HG03432 (cell line): ENCODE measurements around the gene CUX1.

Source experiments
- ATAC-seq: cut with Tn5 transposase; IDR thresholded peaks from one replicate; pipeline ENCODE4 v1.9.1; 2021; ENCODE audit warnings: mild to moderate bottlenecking, moderate library complexity; ENCODE audit not compliant: unreplicated experiment

Gene CUX1

DNA sequence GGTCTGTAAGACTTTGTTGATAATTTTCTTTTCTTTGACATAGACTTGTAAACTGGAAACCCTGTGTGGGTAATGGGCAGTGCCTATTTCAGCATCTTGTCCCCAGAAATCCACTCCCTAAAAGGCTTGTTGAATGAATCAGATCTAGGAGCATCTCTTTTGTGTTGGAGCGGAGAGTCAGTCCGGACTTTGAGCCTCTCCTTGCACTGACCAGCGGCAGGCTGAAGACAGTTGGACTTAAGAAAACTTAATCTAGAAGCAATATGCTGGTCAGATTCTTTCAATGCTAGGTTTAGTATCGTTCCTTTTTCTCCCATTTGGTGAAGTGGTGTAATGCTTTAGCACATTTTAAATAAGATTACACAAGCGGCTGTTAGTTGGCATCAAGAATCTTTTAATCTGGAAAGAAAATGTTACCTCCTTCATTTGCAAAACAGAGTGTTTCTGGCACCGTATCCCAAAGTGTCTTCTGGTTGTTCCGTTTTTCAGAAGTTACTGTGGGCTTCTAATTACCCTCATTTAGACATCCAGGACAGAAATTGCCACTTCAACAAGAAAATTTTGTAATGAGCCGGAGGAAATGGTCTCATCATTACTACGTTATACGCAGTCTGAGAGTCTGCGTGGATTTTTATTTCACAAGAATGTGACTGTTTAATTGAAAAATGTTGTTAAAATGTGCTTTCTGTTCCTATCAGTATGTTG lies 74.7 kb downstream of the CUX1 start:
- ATAC-seq, result no peak

DNA sequence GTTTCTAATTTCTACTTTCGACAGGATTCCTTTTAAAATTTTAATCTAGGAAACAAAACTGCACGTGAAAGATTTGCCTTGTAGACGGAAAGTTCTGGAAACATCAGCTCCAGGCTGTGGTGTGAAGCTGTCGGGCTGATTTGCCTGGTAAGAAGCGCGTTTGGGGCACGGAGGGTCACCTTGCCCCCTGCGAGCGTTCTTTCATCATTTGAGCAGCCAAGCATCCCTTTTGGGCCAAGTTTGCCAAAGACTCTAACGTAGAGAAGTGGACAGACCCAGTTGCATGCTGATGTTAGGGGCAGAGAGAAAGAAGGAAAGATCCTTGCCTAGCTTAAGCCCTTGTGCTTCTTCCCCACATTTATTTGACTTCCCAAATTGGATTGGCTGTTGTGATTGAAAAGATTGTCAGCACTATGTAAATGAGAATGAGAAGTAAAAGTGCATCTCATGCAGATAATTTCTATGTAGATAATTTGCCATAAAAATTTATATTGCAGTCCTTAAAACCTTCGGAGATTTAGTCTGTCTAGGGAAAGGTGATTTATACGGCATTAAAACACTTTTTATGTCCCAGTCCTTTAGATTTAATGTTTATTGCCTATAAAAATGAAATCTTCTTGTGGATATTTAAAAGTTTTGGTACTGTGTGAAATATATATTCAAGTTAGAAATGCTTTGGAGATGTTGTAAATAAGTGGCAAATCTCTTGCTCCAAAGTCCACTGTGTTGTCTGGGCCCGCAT lies 76.1 kb downstream of the CUX1 start:
- no peak for ATAC-seq

DNA sequence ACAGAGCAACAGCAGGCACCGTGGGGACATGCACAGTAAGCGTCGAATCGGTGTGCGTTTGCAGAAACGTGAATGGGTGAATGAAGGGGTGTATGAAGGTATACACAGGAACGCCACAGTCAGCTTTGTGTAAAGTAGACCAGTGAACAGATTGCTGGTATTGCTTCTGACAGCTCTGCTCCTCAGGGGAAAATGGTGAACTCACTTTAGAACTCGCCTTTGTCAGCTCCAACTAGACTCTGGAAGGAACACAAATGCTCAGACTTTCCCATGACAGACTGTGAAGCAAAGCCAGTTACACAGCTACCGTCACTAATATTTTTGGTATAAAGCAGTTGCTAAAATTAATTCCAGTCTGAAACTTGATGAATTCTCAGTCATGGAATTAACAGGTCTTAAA lies 78.9 kb downstream of the CUX1 start:
- no peak for ATAC-seq

DNA sequence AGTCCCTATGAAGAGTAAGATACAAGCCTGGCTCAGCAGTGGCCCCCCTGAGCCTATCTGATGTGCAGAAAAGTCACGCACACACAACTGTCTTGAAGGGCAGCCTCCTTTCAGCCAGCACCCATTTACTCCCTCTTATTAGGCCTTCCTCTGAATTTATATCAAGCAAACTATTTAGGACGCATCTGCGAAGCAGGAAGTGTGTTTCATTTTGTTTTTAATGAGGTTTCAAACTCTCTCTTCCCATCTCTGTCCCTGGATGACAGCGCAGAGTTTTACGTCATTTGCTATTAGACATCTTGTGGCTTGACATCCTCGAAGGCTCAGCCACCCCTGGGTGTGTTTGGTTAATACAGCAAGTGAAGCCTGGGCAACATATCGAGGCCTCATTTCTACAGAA lies 79.5 kb downstream of the CUX1 start:
- no peak for ATAC-seq

GRCh38 chr7:101898106-101898505 lies 80.7 kb downstream of the CUX1 start:
- ATAC-seq, result no peak

DNA sequence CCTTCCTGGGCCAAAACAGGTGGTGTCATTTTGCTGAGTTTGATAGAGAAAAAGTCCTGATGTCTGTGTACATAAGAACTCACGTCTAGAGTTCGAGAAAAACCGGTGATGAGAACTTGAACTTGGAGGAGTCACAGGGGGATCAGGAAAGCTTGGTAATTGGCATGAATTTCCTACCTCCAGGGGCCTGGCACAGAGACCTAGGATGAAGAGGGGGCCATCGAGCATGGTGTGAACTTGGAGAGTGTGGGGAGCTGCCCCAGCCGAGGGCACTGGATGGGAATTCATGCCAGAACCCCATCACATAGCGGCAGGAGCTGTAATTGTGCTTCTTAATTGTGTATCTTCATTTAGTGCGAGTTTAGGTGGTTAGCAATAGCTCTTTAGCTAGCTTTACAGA lies 82.2 kb downstream of the CUX1 start:
- ATAC-seq, result no peak

GRCh38 chr7:101900103-101900502 lies 82.7 kb downstream of the CUX1 start:
- no peak for ATAC-seq

DNA sequence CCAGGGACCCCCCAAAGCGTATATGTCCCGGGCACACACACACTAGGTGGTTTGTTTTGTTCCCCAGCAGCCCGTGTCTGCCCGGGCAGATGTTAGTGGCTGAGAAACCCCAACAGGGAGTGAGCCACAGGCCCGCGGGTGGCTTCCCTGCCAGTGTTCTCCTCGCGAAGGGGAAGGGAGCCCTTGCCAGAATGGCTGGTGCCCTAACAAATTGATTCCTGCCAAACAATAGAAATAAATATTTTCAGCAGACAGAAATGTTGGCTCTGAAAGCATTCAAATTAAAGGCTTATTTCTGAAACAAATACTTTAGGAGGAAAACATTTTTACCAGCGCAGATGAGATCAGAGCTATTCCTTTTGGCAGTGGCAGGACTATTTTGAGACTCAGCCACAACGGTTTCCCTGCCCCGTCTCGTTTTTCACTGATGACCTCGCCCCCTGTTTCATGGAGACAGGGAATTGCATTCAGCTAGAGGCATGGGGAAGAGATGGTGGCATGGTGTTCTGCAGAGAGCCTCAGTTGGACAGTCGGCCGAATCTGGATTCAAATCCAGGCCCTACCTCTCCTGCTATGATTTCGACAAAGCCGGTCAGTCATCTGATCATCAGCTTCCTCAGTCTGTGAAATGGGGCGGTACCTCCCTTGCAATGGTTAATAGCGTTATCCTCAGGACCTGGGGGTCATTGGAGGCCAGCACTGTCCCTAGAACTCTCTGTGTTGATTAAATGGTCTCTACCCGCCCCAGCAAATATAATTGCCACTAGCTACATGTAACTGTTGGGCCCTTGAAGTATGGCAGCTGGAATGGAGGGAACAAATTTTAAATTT lies 84.5 kb downstream of the CUX1 start:
- ATAC-seq, result no peak

- no peak for ATAC-seq
These were observed 85.5 kb downstream of the CUX1 start for GRCh38 chr7:101902680-101903514.

- ATAC-seq, result no peak
These were observed 86.1 kb downstream of the CUX1 start for GRCh38 chr7:101903515-101903868.

- ATAC-seq, result no peak
These were observed 86.6 kb downstream of the CUX1 start for GRCh38 chr7:101904019-101904418.

DNA sequence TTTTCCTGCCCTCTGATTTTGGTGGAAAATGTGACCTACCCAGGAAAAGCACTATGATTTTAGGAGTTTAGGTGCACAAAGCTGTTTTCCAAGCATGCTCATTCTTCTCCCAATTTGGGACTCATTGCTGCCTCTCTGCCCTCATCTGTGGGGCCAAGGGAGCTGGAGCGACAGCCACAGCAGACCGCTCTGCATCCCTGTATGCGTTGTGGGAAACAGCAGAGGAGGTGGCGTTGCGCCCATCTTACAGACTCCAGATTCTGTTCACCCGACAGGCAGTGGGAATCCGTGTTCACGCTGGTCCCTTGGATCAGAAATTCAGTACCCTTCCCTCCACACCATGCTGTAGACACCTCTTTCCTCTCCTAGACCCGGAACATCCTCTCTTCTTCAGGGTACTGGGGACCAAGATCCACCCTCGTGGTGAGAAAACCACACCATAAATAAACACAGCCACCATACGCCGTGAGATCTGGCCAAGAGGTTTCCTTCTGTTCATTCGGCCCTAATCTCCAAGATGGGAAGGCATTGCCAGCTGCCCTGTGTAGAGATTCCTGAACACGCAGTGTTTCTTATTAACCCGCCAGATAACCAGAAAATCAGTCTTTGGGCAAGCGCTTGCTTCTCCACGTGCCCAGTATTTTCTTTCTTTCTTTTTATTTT lies 87.9 kb downstream of the CUX1 start:
- ATAC-seq, result no peak

DNA sequence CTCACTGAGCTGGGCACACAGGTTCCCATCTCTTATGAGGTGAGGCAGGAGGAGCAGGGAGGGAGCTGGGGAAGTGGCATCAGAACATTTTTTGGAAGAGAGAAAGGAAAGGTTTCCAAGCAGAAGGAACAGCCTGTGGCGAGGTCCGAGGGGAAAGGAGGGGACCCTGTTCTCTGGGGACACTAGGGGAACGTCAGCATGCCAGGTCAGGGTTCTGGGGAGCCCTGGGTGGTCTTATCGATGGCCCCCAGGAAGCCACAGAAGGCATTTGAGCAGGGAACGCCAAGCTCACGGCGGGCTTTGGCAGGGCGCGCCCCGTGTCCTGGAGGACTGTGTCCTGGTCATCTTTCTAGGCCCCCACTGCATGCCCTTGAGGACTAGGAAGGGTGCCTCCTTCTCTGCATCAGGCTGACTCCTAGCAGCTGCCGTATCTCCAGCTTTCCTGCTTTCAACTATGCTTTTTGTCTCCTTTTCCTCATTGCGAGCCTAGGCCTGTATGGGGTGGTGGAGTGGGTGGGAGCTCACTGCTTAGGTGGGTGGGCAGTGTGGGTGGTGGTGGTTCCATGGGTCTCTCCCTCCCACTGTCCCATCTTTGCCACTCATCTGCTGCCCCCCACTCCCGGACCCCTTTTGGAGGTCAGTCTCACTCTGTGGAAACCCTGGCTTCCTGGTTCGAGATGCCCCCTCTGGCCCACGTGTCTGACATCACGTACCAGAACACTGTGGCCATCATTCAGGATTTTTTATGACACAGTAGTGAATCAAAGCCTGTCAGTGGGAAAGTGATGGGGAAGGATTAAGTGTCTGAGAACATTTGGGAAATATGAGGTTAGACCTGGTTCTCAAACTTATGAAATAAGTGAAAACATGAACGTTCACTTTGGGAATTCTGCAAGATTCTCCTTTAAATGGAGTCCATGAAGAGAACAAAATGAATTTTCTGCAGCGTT lies 89.1 kb downstream of the CUX1 start:
- no peak for ATAC-seq

- no peak for ATAC-seq
These were observed 93.8 kb downstream of the CUX1 start for GRCh38 chr7:101910991-101911799.

DNA sequence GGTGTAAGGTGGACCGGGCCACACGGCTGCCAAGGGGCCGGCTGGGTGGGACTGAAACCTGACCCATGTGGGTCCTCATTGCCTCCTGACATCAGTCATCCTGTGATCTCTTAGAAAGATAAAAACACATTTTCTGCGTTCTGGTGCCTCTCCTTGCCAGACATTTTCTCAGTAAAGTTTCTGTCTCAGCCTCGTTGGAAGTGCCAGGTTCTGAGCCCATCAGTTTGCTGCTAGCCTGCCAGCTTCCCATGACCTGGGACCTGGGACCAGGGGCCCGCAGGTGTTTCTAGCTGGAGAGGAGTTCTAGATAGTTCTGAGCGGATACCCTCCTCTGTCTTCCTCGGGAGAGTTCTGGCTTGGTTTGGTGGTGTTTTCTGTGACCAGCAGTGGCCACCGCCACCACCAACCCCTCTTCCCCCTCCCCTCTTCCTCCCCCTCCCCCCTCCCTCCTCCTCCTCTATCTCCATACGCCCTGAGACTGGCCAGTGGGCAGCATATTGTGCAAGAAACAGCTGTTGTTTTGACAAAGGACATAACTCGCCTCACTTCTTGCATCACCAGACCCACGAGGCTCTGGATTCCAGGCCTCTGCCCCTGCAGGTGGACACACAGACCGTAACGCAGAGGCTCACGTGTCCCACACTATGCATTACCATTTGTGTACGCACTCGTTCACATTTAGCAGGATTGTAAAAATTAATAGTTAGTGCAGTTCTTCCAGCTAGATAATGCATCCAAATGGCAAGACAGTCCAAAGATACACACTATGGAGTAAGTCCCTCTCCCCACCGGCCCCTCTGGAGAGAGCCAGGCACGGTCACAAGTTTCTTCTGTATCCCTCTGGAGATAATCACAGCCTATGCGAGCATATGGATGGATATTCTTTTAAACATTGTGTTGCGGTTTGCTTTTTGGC lies 94.6 kb downstream of the CUX1 start:
- no peak for ATAC-seq

- ATAC-seq, result no peak
These were observed 95.3 kb downstream of the CUX1 start for GRCh38 chr7:101912716-101913110.

GRCh38 chr7:101913247-101913721 lies 95.9 kb downstream of the CUX1 start:
- no peak for ATAC-seq
